SK-N-SH (cell line): Measurements from ENCODE around the gene PTCRA.

ENCODE experiments used
- EP300 ChIP-seq, 2 experiments: IDR thresholded peaks; 2 replicates each; pipeline versions ENCODE4 v1.4.0 to v1.6.1; 2012; ENCODE audit warnings: borderline replicate concordance in 1 of 2, low read depth in 1 of 2, low read length in 1 of 2
- RCOR1 ChIP-seq: fragments of 150-350 bp; IDR thresholded peaks from 2 replicates; pipeline ENCODE4 v1.6.1; 2017; ENCODE audit warnings: antibody characterized with exemption, low read length
- REST ChIP-seq: IDR thresholded peaks from 2 replicates; pipeline ENCODE4 v1.6.1; 2012; ENCODE audit warnings: mild to moderate bottlenecking, low read depth, low read length, moderate library complexity
- RFX5 ChIP-seq: IDR thresholded peaks from 2 replicates; pipeline ENCODE4 v1.6.1; 2012; ENCODE audit warnings: mild to moderate bottlenecking, improper control_type of control experiment, low read length
- SMC3 ChIP-seq: IDR thresholded peaks from 2 replicates; pipeline ENCODE4 v1.6.1; 2012; ENCODE audit warnings: low read depth, low read length, improper control_type of control experiment
- TAF1 ChIP-seq: IDR thresholded peaks from 2 replicates; pipeline ENCODE4 v1.6.1; 2012; ENCODE audit warnings: low read depth, mild to moderate bottlenecking, low read length, moderate library complexity, borderline replicate concordance
- TCF12 ChIP-seq: IDR thresholded peaks from 2 replicates; pipeline ENCODE4 v1.4.0; 2012
- ZBTB33 ChIP-seq: IDR thresholded peaks from 2 replicates; pipeline ENCODE4 v1.4.0; 2012; ENCODE audit warnings: low read depth, borderline replicate concordance
- TF ChIP-seq, protein P1 (sequence below): fragments of 200-600 bp; sonication (generic); IDR thresholded peaks from 2 replicates; pipeline ENCODE4 v1.6.1; 2017; ENCODE audit warnings: antibody characterized with exemption, mild to moderate bottlenecking, moderate library complexity
- TF ChIP-seq, protein P2 (sequence below): fragments of 150-350 bp; IDR thresholded peaks from 2 replicates; pipeline ENCODE4 v1.6.1; 2017; ENCODE audit warnings: antibody characterized with exemption, low read length, low read depth, borderline replicate concordance

- TF ChIP-seq RCOR1 (no peak), SMC3 (no peak), TCF12 (no peak), REST (no peak), EP300 (IDR thresholded peaks at IDR 0.05; ENCODE audit: borderline replicate concordance in 1 of 2, low read depth in 1 of 2, low read length in 1 of 2) (no peak), RFX5 (no peak), TAF1 (no peak), ZBTB33 (no peak)
- TF ChIP-seq, protein P1, sequence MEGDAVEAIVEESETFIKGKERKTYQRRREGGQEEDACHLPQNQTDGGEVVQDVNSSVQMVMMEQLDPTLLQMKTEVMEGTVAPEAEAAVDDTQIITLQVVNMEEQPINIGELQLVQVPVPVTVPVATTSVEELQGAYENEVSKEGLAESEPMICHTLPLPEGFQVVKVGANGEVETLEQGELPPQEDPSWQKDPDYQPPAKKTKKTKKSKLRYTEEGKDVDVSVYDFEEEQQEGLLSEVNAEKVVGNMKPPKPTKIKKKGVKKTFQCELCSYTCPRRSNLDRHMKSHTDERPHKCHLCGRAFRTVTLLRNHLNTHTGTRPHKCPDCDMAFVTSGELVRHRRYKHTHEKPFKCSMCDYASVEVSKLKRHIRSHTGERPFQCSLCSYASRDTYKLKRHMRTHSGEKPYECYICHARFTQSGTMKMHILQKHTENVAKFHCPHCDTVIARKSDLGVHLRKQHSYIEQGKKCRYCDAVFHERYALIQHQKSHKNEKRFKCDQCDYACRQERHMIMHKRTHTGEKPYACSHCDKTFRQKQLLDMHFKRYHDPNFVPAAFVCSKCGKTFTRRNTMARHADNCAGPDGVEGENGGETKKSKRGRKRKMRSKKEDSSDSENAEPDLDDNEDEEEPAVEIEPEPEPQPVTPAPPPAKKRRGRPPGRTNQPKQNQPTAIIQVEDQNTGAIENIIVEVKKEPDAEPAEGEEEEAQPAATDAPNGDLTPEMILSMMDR = peak; percentile 42
- TF ChIP-seq, protein P2, sequence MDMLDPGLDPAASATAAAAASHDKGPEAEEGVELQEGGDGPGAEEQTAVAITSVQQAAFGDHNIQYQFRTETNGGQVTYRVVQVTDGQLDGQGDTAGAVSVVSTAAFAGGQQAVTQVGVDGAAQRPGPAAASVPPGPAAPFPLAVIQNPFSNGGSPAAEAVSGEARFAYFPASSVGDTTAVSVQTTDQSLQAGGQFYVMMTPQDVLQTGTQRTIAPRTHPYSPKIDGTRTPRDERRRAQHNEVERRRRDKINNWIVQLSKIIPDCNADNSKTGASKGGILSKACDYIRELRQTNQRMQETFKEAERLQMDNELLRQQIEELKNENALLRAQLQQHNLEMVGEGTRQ = no peak
Measured at GRCh38 chr6:42963855-42964605, 48.2 kb downstream of the PTCRA start.
